ENCODE results near the gene JRKL.
"Not testable (repeated sequence)": the region's sequence is repeated elsewhere in the genome, so short reads cannot be mapped to it uniquely, and the experiment has no call there.

Gene JRKL

DNA sequence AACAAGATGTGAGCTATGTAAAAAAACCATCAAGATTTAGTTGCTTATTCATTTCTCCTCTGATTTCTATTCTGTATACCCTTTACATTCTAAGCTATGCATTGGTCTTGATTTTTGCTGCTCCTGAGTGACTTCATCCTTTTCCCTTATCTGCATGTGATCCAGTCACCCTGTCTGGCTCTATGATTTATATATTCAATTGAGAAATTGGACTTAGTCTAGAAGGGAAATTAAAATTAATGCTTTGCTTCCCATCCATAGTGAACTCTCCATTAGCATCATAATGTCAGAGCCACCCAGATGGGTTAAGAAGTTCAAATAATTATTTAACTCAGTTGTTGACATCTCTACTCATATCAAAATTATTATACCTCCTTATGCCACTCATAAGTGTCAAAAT, 5.0 kb downstream of the JRKL start:
- peak; percentile 27 for DNase-seq (ENCODE audit: low read depth)

GRCh38 chr11:96396637-96397036, 6.8 kb downstream of the JRKL start:
- DNase-seq (ENCODE audit: low read depth): no peak

- no peak for DNase-seq (ENCODE audit: low read depth)
Observed at GRCh38 chr11:96397863-96398262, 8.1 kb downstream of the JRKL start.

DNA sequence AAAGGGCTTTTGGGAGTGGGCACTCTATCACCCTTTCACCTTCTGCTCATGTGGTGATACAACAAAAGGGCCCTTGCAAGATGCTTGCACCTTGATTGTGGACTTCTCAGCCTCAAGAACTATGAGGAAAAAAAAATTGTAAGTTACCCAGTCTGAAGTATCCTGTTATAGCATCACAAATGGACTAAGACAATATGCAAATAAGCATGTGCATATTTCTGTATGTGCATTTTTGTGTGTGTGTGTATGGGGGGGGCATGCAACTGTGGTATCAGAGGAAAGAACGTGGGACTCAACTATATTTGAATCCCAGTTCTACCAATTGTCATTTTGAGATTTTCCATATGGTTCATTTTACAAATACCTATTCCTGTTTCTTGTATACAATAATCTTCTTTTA, 10.9 kb downstream of the JRKL start:
- DNase-seq (ENCODE audit: low read depth): no peak

DNA sequence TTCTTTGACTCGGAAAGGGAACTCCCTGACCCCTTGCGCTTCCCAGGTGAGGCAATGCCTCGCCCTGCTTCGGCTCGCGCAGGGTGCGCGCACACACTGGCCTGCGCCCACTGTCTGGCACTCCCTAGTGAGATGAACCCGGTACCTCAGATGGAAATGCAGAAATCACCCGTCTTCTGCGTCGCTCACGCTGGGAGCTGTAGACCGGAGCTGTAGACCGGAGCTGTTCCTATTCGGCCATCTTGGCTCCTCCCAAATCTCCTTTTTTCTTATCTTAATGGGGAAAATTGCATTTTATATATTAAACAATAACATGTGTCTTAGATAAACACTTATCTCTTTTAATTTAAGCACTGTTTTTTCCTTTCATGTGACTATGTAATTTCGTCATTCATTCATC, 21.6 kb downstream of the JRKL start:
- not testable (repeated sequence) for DNase-seq (ENCODE audit: low read depth)

GRCh38 chr11:96412761-96413381, 23.1 kb downstream of the JRKL start:
- no peak for DNase-seq (ENCODE audit: low read depth)

DNA sequence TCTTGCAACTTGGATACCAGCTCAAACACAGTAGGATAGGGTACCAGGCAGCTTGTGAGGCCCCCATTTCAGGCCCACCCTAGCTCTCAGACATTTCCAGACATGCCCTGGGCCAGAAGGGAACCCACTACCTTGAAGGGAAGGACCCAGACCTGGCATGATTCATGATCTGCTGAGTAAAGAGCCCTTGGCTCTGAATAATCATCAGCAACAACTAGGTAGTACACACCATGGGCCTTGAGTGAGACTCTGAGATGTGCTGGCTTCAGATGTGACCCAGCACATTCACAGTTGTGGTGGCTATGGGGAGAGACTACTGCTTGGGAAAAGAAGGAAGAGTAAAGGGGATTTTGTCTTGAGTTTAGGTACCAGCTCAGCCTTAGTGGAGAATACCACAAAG, 23.6 kb downstream of the JRKL start:
- DNase-seq (ENCODE audit: low read depth): no peak

DNA sequence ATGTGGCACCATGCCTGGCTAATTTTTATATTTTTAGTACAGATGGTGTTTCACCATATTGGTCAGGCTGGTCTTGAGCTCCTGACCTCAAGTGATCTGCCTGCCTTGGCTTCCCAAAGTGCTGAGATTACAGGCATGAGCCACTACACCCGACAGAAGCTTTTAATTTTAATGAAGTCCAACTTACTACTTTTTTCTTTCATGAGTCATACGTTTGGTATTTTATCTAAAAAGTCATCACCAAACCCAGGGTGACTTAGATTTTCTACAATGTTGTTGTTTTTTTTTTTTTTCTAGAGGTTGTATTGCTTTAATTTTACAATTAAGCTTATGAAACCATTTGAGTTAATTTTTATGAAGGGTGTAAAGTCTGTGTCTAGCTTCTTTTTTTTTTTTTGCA, 34.9 kb downstream of the JRKL start:
- DNase-seq (ENCODE audit: low read depth): peak; percentile 17

DNA sequence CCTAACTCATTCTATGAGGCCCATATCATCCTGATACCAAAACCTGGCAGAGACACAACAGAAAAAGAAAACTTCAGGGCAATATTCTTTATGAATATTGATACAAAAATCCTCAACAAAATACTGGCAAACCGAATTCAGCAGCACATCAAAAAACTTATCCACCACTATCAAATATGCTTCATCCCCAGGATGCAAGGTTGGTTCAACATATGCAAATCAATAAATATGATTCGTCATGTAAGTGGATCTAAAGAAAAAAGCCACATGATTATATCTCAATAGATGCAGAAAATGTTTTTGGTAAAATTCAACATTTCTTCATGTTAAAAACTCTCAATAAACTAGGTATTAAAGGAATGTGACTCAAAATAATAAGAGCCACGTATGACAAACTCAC, 40.9 kb downstream of the JRKL start:
- no peak for DNase-seq (ENCODE audit: low read depth)

- not testable (repeated sequence) for DNase-seq (ENCODE audit: low read depth)
Observed at GRCh38 chr11:96432654-96433053, 42.8 kb downstream of the JRKL start.

Data from amniotic epithelial cell (primary cell).